Stimulated activated effector memory CD8-positive, alpha-beta T cell treated with anti-CD3 and anti-CD28 coated beads, Interleukin-12 subunit alpha, Interleukin-12 subunit beta, amount 100 ng/mL, for 72 hours (primary cell): ENCODE data around the gene MED13.
"Not testable (repeated sequence)": the region's sequence is repeated elsewhere in the genome, so short reads cannot be mapped to it uniquely, and the experiment has no call there.

Experiments
- ATAC-seq: fragments of 150-1000 bp; cut with Tn5 transposase; 2 replicates; pipeline ENCODE4 v1.10.0; 2021
- DNase-seq, 2 donors: peaks; one replicate each; pipeline ENCODE4 v3.0.0; 2021 to 2022; ENCODE audit warnings: low spot score in 2 of 2
- H3K27ac Mint-ChIP-seq: one replicate; pipeline ENCODE4 v1.8.0; 2022; ENCODE audit warnings: mild to moderate bottlenecking, mixed read lengths
- H3K36me3 Mint-ChIP-seq: one replicate; pipeline ENCODE4 v1.8.0; 2022; ENCODE audit warnings: mild to moderate bottlenecking, mixed read lengths
- H3K4me1 Mint-ChIP-seq: one replicate; pipeline ENCODE4 v1.8.0; 2022; ENCODE audit warnings: mixed read lengths
- H3K4me3 Mint-ChIP-seq: one replicate; pipeline ENCODE4 v1.8.0; 2022; ENCODE audit warnings: mild to moderate bottlenecking, mixed read lengths
- H3K9me3 Mint-ChIP-seq: one replicate; pipeline ENCODE4 v1.8.0; 2022; ENCODE audit warnings: mixed read lengths

The MED13 gene

GRCh38 chr17:62003141-62003540 is 61.9 kb downstream of the MED13 start:
- peaks cover 76% of the 10 kb centered on the region for H3K36me3 Mint-ChIP-seq
- H3K9me3 Mint-ChIP-seq, DNase-seq, H3K4me3 Mint-ChIP-seq, ATAC-seq, H3K27ac Mint-ChIP-seq: not testable (repeated sequence)
- peaks cover 37% of the 10 kb centered on the region for H3K4me1 Mint-ChIP-seq

DNA sequence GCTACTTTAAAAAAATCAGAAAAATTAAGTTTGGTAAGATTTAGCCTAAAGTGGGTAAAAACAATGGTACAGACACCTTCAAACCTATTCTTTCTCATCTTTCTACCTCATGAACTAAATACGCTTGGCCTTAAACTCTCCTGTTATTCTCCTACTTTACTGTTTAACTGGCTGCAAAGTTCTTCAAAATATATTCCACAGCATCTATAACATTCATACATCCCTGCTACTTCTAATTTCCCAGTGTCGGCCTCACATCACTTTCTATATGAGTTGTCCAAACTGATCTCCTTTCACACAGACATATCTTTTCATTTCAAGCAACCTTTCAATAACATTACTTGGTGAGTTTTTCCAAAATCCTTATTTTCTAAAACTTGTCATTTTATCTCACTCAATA is 64.0 kb downstream of the MED13 start:
- Mint-ChIP-seq H3K36me3 (peaks cover 64% of the 10 kb centered on the region), H3K9me3 (no peaks in the 10 kb centered on the region), H3K4me3 (no peak overlapping the region), H3K4me1 (peaks cover 35% of the 10 kb centered on the region), H3K27ac (no peak overlapping the region)
- no peak for ATAC-seq
- no peak for DNase-seq

GRCh38 chr17:62000186-62000585 is 64.9 kb downstream of the MED13 start:
- Mint-ChIP-seq H3K27ac (no peak overlapping the region), H3K4me3 (no peak overlapping the region), H3K9me3 (no peaks in the 10 kb centered on the region), H3K36me3 (peaks cover 62% of the 10 kb centered on the region), H3K4me1 (peaks cover 29% of the 10 kb centered on the region)
- DNase-seq = no peak
- no peak for ATAC-seq

- H3K4me3 Mint-ChIP-seq, DNase-seq, H3K9me3 Mint-ChIP-seq, ATAC-seq: not testable (repeated sequence)
- Mint-ChIP-seq H3K4me1 (peaks cover 24% of the 10 kb centered on the region), H3K36me3 (peaks cover 68% of the 10 kb centered on the region), H3K27ac (peak overlapping the region; percentile 8)
These were observed 66.5 kb downstream of the MED13 start for GRCh38 chr17:61998534-61998933.

GRCh38 chr17:61997664-61998063 is 67.4 kb downstream of the MED13 start:
- Mint-ChIP-seq H3K36me3 (peaks cover 72% of the 10 kb centered on the region), H3K9me3 (no peaks in the 10 kb centered on the region), H3K4me1 (peaks cover 24% of the 10 kb centered on the region), H3K27ac (no peak overlapping the region), H3K4me3 (no peak overlapping the region)
- ATAC-seq (no peak), DNase-seq (no peak)

GRCh38 chr17:61996916-61997605 is 68.0 kb downstream of the MED13 start:
- ATAC-seq (no peak), DNase-seq (no peak)
- H3K4me1 Mint-ChIP-seq = peaks cover 24% of the 10 kb centered on the region
- H3K27ac Mint-ChIP-seq = no peak overlapping the region
- no peak overlapping the region for H3K4me3 Mint-ChIP-seq
- H3K9me3 Mint-ChIP-seq = no peaks in the 10 kb centered on the region
- H3K36me3 Mint-ChIP-seq = peaks cover 72% of the 10 kb centered on the region

DNA sequence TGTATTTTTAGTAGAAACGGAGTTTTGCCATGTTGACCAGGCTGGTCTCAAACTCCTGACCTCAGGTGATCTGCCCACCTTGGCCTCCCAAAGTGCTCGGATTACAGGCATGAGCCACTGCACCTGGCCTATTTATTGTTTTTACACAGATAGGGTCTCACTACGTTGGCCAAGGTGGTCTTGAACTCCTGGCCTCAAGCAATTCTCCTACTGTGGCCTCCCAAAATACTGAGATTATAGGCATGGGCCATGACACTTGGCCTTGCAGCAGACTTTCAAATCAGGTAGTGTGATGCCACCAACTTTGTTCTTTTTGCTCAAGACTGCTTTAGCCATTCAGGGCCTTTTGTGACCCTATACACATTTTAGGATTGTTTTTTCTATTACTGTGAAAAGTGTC is 75.6 kb downstream of the MED13 start:
- H3K4me1 Mint-ChIP-seq = no peaks in the 10 kb centered on the region
- ATAC-seq = no peak
- no peaks in the 10 kb centered on the region for H3K9me3 Mint-ChIP-seq
- no peak for DNase-seq
- H3K4me3 Mint-ChIP-seq = no peak overlapping the region
- no peak overlapping the region for H3K27ac Mint-ChIP-seq
- peaks cover 95% of the 10 kb centered on the region for H3K36me3 Mint-ChIP-seq

GRCh38 chr17:61986898-61987297 is 78.2 kb downstream of the MED13 start:
- Mint-ChIP-seq H3K27ac (no peak overlapping the region), H3K9me3 (no peaks in the 10 kb centered on the region)
- no peak for ATAC-seq

GRCh38 chr17:61984821-61985220 is 80.3 kb downstream of the MED13 start:
- DNase-seq (no peak), ATAC-seq (no peak)
- Mint-ChIP-seq H3K4me1 (peaks cover 9% of the 10 kb centered on the region), H3K36me3 (peaks cover 99% of the 10 kb centered on the region), H3K27ac (no peak overlapping the region), H3K4me3 (no peak overlapping the region), H3K9me3 (no peaks in the 10 kb centered on the region)

More at GRCh38 chr17:61986898-61987297, 78.2 kb downstream of the MED13 start:
- Mint-ChIP-seq H3K4me1 (no peaks in the 10 kb centered on the region), H3K36me3 (peaks cover 95% of the 10 kb centered on the region), H3K4me3 (no peak overlapping the region)
- no peak for DNase-seq

GRCh38 chr17:61981323-61981722 is 83.8 kb downstream of the MED13 start:
- no peak overlapping the region for H3K4me3 Mint-ChIP-seq
- ATAC-seq = no peak
- peaks cover 11% of the 10 kb centered on the region for H3K4me1 Mint-ChIP-seq
- DNase-seq = no peak
- H3K9me3 Mint-ChIP-seq = no peaks in the 10 kb centered on the region
- peaks cover 100% of the 10 kb centered on the region for H3K36me3 Mint-ChIP-seq
- no peak overlapping the region for H3K27ac Mint-ChIP-seq

DNA sequence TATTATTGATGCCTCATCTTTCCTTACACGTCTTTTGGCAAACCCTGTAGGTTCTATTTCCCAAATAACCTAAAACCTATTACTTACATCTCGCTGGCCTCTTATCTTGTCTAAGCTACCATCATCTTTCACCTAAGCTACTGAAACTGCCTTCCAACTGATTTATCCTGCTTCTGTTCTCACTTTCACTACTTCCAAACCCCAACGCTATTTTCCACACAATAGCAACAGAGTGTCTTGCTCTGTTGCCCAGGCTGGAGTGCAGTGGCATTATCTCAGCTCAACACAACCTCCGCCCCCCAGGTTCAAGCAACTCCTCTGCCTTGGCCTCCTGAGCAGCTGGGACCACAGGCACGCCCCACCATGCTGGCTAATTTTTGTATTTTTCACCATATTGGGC is 84.5 kb downstream of the MED13 start:
- Mint-ChIP-seq H3K4me1 (peaks cover 18% of the 10 kb centered on the region), H3K27ac (peak overlapping the region; percentile 2), H3K9me3 (no peaks in the 10 kb centered on the region), H3K36me3 (peaks cover 100% of the 10 kb centered on the region), H3K4me3 (no peak overlapping the region)
- no peak for ATAC-seq
- no peak for DNase-seq

DNA sequence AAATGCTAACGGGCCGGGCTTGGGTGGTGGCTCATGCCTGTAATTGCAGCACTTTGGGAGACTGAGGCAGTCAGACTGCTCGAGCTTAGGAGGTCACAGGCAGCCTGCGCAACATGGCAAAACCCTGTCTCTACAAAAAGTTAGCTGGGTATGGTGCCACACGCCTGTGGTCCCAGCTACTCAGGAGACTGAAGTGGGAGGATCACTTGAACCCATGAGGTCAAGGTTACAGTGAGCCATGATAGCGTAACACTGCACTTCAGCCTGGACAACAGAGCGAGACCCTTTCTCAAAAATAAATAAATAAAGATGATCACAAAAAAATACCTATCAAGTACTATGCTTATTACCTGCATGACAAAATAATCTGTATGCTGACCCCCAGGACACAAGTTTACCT is 91.0 kb downstream of the MED13 start:
- H3K4me3 Mint-ChIP-seq = no peak overlapping the region
- no peaks in the 10 kb centered on the region for H3K9me3 Mint-ChIP-seq
- H3K36me3 Mint-ChIP-seq = peaks cover 92% of the 10 kb centered on the region
- H3K4me1 Mint-ChIP-seq = peaks cover 19% of the 10 kb centered on the region
- ATAC-seq = no peak
- H3K27ac Mint-ChIP-seq = no peak overlapping the region
- DNase-seq = no peak

GRCh38 chr17:61972311-61972710 is 92.8 kb downstream of the MED13 start:
- Mint-ChIP-seq H3K4me3 (no peak overlapping the region), H3K4me1 (peaks cover 19% of the 10 kb centered on the region), H3K27ac (no peak overlapping the region), H3K36me3 (peaks cover 92% of the 10 kb centered on the region), H3K9me3 (no peaks in the 10 kb centered on the region)
- ATAC-seq (no peak), DNase-seq (no peak)

GRCh38 chr17:61970030-61970429 is 95.0 kb downstream of the MED13 start:
- Mint-ChIP-seq H3K27ac (no peak overlapping the region), H3K36me3 (peaks cover 92% of the 10 kb centered on the region), H3K9me3 (no peaks in the 10 kb centered on the region), H3K4me3 (no peak overlapping the region), H3K4me1 (peaks cover 7% of the 10 kb centered on the region)
- no peak for ATAC-seq
- DNase-seq = no peak

DNA sequence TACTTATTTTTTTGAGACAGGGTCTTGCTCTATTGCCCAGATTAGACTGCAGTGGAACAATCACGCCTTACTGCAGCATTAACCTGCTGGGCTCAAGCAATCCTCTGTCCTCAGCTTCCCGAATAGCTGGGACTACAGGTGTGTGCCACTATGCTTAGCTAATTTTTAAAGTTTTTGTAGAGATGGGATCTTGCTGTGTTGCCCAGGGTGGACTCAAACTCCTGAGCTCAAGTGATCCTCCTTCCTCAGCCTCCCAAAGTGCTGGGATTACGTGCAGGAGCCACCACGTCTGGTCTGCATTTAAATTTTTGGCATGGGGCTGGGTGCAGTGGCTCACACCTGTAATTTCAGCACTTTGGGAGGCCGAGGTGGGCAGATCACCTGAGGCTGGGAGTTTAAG is 96.3 kb downstream of the MED13 start:
- DNase-seq (no peak), ATAC-seq (no peak)
- Mint-ChIP-seq H3K4me1 (no peaks in the 10 kb centered on the region), H3K36me3 (peaks cover 92% of the 10 kb centered on the region), H3K4me3 (no peak overlapping the region), H3K27ac (no peak overlapping the region), H3K9me3 (no peaks in the 10 kb centered on the region)

DNA sequence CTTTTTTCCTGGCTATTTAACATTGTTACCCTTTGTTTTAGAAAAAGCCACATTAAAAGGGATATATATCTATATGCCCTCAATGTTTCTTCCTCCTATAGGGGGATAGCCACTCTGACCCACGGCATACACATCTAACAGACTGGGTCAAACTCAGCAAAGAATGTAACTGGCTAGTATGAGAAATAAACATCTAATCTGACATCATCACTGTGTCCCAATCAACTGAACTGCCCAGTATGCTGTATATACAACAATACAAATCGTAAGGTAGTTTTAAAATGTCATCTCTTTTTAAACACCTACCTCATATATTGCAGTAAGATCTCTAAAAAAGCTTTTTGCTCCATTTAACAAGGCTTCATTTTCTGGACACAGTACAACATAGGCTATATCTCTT is 97.3 kb downstream of the MED13 start:
- H3K9me3 Mint-ChIP-seq = no peaks in the 10 kb centered on the region
- peaks cover 100% of the 10 kb centered on the region for H3K36me3 Mint-ChIP-seq
- H3K4me1 Mint-ChIP-seq = no peaks in the 10 kb centered on the region
- DNase-seq (no peak), ATAC-seq (no peak)
- no peak overlapping the region for H3K4me3 Mint-ChIP-seq
- no peak overlapping the region for H3K27ac Mint-ChIP-seq

- ATAC-seq = no peak
- Mint-ChIP-seq H3K36me3 (peaks cover 100% of the 10 kb centered on the region), H3K27ac (no peak overlapping the region)
These were observed 98.9 kb downstream of the MED13 start for GRCh38 chr17:61966191-61966590.

More at GRCh38 chr17:61966191-61966590, 98.9 kb downstream of the MED13 start:
- Mint-ChIP-seq H3K4me1 (no peaks in the 10 kb centered on the region), H3K4me3 (no peak overlapping the region), H3K9me3 (no peaks in the 10 kb centered on the region)
- DNase-seq = no peak
